Measurements from ENCODE around the gene MYMK. TPM values are rescaled to one million over a fixed set of nuclear protein-coding genes. Genes with fewer than 3 reads are reported as not detected.

MYMK gene
- total and polyA plus RNA-seq, 2 of the 13 experiments (the other 11 are each of a cell fraction or from before 2014, with no cell fraction given) = not detected

GRCh38 chr9:133478851-133479711, 45.7 kb downstream of the MYMK start, which contains the start of gene SLC2A6 (continued):
- peak; percentile 16; the same call in 1 of the 2 replicates for TF ChIP-seq GMEB1 (CRISPR knock-in tag; IDR thresholded peaks at IDR 0.05; ENCODE audit: borderline replicate concordance)
- TF ChIP-seq ZC3H13 (CRISPR knock-in tag; IDR thresholded peaks at IDR 0.05) = 0 out of 2 replicates have a peak, but pooled peaks have one; percentile 35
- TF ChIP-seq ZNF563 (CRISPR knock-in tag; IDR thresholded peaks at IDR 0.05) = peak; percentile 39
- TF ChIP-seq ERF (CRISPR knock-in tag; IDR thresholded peaks at IDR 0.05) = peak; percentile 50; the same call in 1 of the 2 replicates
- TF ChIP-seq ARID5B (CRISPR knock-in tag; IDR thresholded peaks at IDR 0.05) = peak; percentile 32
- 0 out of 2 replicates have a peak, but pooled peaks have one; percentile 20 for TF ChIP-seq NFKBIZ (CRISPR knock-in tag; IDR thresholded peaks at IDR 0.05)
- peak; percentile 80 for TF ChIP-seq MAX (IDR thresholded peaks at IDR 0.05)
- peak; percentile 83 for TF ChIP-seq NFYC (CRISPR knock-in tag; IDR thresholded peaks at IDR 0.05)
- no peak for TF ChIP-seq ZFYVE20 (CRISPR knock-in tag; IDR thresholded peaks at IDR 0.05; ENCODE audit: borderline replicate concordance, low read depth)
- TF ChIP-seq PATZ1 (CRISPR knock-in tag; IDR thresholded peaks at IDR 0.05) = peak; percentile 30; the same call in 1 of the 2 replicates
- no peak; the same call in 1 of the 2 replicates for TF ChIP-seq MYPOP (CRISPR knock-in tag; IDR thresholded peaks at IDR 0.05)
- peak; percentile 86 for TF ChIP-seq ZNF687 (CRISPR knock-in tag; IDR thresholded peaks at IDR 0.05)
